ENCODE data around the gene FAF1.

FAF1 gene

DNA sequence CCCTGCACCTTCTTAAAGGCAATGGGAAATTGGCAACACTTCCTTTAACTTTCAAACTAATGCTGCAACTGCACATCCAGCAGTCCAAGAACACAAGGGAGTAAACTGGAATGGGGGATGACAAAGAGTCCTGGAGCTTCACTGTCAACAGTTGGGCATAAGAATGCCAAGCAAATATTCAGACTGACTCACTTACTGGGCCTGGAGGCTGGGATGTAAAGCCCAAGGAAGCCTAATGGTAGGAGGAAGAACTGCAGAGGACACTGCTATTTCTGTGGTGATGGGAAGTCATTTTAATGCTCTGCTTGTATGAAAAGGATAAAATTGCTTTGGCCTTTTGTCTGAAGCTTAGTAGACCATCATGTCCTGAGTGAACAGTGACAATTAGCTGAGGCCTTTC is 521.1 kb downstream of the FAF1 start:
- in situ Hi-C loops (cut with MboI; ENCODE audit: low pct_unique_long_range_greater_than_20kb, low sequenced_read_pairs, unreplicated experiment), result no loop called here
- no peak for DNase-seq (ENCODE audit: low spot score)

DNA sequence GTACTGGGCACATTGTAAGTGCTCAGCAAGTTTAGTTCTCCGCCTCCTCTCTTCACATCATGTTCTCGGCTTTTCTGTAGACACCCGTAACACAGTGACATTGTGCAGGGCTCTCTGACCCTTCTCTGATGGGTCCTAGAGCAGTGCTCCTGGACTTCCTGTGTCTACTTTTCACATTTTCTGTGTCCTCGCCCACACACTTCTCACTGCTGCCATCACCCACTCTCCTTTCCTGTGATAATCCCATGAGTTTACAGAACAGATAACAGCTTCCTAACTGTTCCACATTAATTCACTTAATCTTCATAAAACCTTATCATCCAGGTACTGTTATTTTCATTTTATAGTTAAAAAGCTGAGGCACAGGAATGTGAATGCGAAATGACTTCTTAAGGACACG is 523.6 kb downstream of the FAF1 start:
- in situ Hi-C loops (cut with MboI; ENCODE audit: low pct_unique_long_range_greater_than_20kb, low sequenced_read_pairs, unreplicated experiment), result no loop called here
- no peak for TF ChIP-seq CTCF (IDR thresholded peaks at IDR 0.05; ENCODE audit: extremely low read depth, insufficient read depth, missing control alignments)
- DNase-seq (ENCODE audit: low spot score), result no peak

More for the DNA sequence above, 521.1 kb downstream of the FAF1 start:
- no peak for TF ChIP-seq CTCF (IDR thresholded peaks at IDR 0.05; ENCODE audit: extremely low read depth, insufficient read depth, missing control alignments)

DNA sequence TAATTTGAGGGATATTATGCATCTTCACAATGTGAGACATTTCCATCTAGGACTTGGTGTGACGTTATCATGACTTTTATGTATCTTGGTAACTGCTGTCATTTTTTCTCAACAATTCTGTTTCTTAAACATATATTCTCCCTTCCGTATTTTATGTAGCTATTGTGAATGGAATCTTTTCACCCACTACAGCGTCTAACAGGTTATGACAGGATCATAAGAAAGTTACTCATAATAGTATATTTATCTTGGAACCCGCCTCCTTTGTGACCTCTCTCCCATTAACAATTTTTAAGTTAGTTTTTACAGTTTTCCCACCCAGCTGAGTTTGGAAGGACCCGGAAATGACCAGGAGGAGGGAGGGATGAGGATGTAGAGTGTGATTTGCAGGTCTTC is 530.1 kb downstream of the FAF1 start:
- in situ Hi-C loops (cut with MboI; ENCODE audit: low pct_unique_long_range_greater_than_20kb, low sequenced_read_pairs, unreplicated experiment), result no loop called here
- no peak for DNase-seq (ENCODE audit: low spot score)
- TF ChIP-seq CTCF (IDR thresholded peaks at IDR 0.05; ENCODE audit: extremely low read depth, insufficient read depth, missing control alignments), result no peak

GRCh38 chr1:50427818-50428779 is 532.0 kb downstream of the FAF1 start:
- DNase-seq (ENCODE audit: low spot score), result no peak
- TF ChIP-seq CTCF (IDR thresholded peaks at IDR 0.05; ENCODE audit: extremely low read depth, insufficient read depth, missing control alignments), result no peak

GRCh38 chr1:50427086-50427817 is 532.8 kb downstream of the FAF1 start:
- no peak for DNase-seq (ENCODE audit: low spot score)
- no peak for TF ChIP-seq CTCF (IDR thresholded peaks at IDR 0.05; ENCODE audit: extremely low read depth, insufficient read depth, missing control alignments)
- in situ Hi-C loops (cut with MboI; ENCODE audit: low pct_unique_long_range_greater_than_20kb, low sequenced_read_pairs, unreplicated experiment), result no loop called here

More at GRCh38 chr1:50427818-50428779, 532.0 kb downstream of the FAF1 start:
- in situ Hi-C loops (cut with MboI; ENCODE audit: low pct_unique_long_range_greater_than_20kb, low sequenced_read_pairs, unreplicated experiment), result no loop called here

- in situ Hi-C loops (cut with MboI; ENCODE audit: low pct_unique_long_range_greater_than_20kb, low sequenced_read_pairs, unreplicated experiment), result no loop called here
- no peak for TF ChIP-seq CTCF (IDR thresholded peaks at IDR 0.05; ENCODE audit: extremely low read depth, insufficient read depth, missing control alignments)
- DNase-seq (ENCODE audit: low spot score), result no peak
These were observed 533.4 kb downstream of the FAF1 start for GRCh38 chr1:50426702-50427085.
